Fibroblast of lung (primary cell): ENCODE results near the gene HPCAL1. TPM values are rescaled to one million over a fixed set of nuclear protein-coding genes. Genes with fewer than 3 reads are reported as not detected.

ENCODE experiments used
- DNase-seq, 2 donors: peaks; one replicate each; pipeline versions ENCODE4 v3.0.0 to v3.0.0-alpha.2; 2010; ENCODE audit warnings: low read depth in 2 of 2
- H2AFZ ChIP-seq: 2 replicates; pipeline ENCODE4 v1.5.1; 2012; ENCODE audit warnings: low read length, control low read depth, inconsistent platforms
- H3K27ac ChIP-seq: 2 replicates; pipeline ENCODE4 v1.5.1; 2011; ENCODE audit warnings: low read length, control low read depth; ENCODE audit not compliant: insufficient read depth
- H3K27me3 ChIP-seq: 2 replicates; pipeline ENCODE4 v1.5.1; 2011; ENCODE audit warnings: mild to moderate bottlenecking, low read length; ENCODE audit not compliant: control insufficient read depth, insufficient read depth
- H3K36me3 ChIP-seq: 2 replicates; pipeline ENCODE4 v1.5.1; 2011; ENCODE audit warnings: low read length; ENCODE audit not compliant: control insufficient read depth, insufficient read depth
- H3K4me1 ChIP-seq: 2 replicates; pipeline ENCODE4 v1.5.1; 2011; ENCODE audit warnings: low read length; ENCODE audit not compliant: control insufficient read depth, insufficient read depth; ENCODE audit errors: extremely low read depth
- H3K4me2 ChIP-seq: 2 replicates; pipeline ENCODE4 v1.5.1; 2011; ENCODE audit warnings: low read length, control low read depth; ENCODE audit not compliant: insufficient read depth; ENCODE audit errors: extremely low read depth
- H3K4me3 ChIP-seq, 4 experiments: fragments of 200-600 bp in 1 of 4; sonication (generic) in 1 of 4; replicated peaks in 1 of 4; 2 replicates each; pipeline ENCODE4 v1.5.1; 2011 to 2016; ENCODE audit warnings: low read length in 4 of 4, low read depth in 3 of 4, mild to moderate bottlenecking in 3 of 4, control low read depth in 2 of 4, inconsistent platforms in 1 of 4, mixed read lengths in 1 of 4; ENCODE audit not compliant: insufficient read depth in 1 of 4; ENCODE audit errors: control extremely low read depth in 1 of 4
- H3K79me2 ChIP-seq: 2 replicates; pipeline ENCODE4 v1.5.1; 2012; ENCODE audit warnings: mild to moderate bottlenecking, low read length, inconsistent platforms; ENCODE audit not compliant: control insufficient read depth, insufficient read depth
- H3K9ac ChIP-seq: 2 replicates; pipeline ENCODE4 v1.5.1; 2011; ENCODE audit warnings: mild to moderate bottlenecking, low read length, control low read depth; ENCODE audit not compliant: insufficient read depth
- H3K9me3 ChIP-seq: 2 replicates; pipeline ENCODE4 v1.5.1; 2012; ENCODE audit warnings: low read depth, low read length; ENCODE audit not compliant: control insufficient read depth, insufficient read depth
- H4K20me1 ChIP-seq: 2 replicates; pipeline ENCODE4 v1.5.1; 2011; ENCODE audit warnings: low read length; ENCODE audit not compliant: control insufficient read depth, insufficient read depth; ENCODE audit errors: extremely low read depth
- EZH2 ChIP-seq: IDR thresholded peaks from 2 replicates; pipeline ENCODE4 v1.5.1; 2012; ENCODE audit warnings: low read length, control low read depth, mild to moderate bottlenecking; ENCODE audit errors: missing control alignments
- polyA plus RNA-seq, 2 donors: library from polyadenylated mRNA; depleted of rRNA in 1 of 2; stranded (reverse) in 1 of 2; unstranded in 1 of 2; fragments of >200 nt; gene quantifications; 2 replicates each; pipeline ENCODE4 v1.2.1, GENCODE V29; 2011 to 2012; ENCODE audit warnings: missing spikeins in 1 of 2
- total RNA-seq: library from RNA; depleted of rRNA; stranded (reverse); fragments of >200 nt; gene quantifications from 2 replicates; pipeline ENCODE4 v1.2.1, GENCODE V29; 2014
- TF ChIP-seq, protein P1 (sequence below), 2 donors: IDR thresholded peaks in 1 of 2; conservative IDR thresholded peaks in 1 of 2; 1 replicate in 1 of 2; 2 replicates in 1 of 2; pipeline ENCODE4 v1.5.1; 2011 to 2012; ENCODE audit warnings: low read length in 2 of 2, control low read depth in 1 of 2, inconsistent platforms in 1 of 2, low read depth in 1 of 2, mild to moderate bottlenecking in 1 of 2

Gene HPCAL1
- total and polyA plus RNA-seq, 2 donors (not counting 1 experiment from before 2014, with no cell fraction given): 11.4 to 34.5 TPM

GRCh38 chr2:10278763-10279471 lies 23.8 kb upstream of the HPCAL1 start:
- Histone ChIP-seq H4K20me1 (no peaks in the 10 kb centered on the region), H3K4me3 (no peak overlapping the region), H3K79me2 (no peaks in the 10 kb centered on the region), H3K4me2 (no peak overlapping the region), H3K27ac (no peak overlapping the region), H3K4me1 (peaks cover 20% of the 10 kb centered on the region), H3K9me3 (no peaks in the 10 kb centered on the region), H2AFZ (peak overlapping the region; percentile 10), H3K27me3 (no peaks in the 10 kb centered on the region), H3K9ac (no peak overlapping the region), H3K36me3 (no peaks in the 10 kb centered on the region)
- TF ChIP-seq, protein P1, sequence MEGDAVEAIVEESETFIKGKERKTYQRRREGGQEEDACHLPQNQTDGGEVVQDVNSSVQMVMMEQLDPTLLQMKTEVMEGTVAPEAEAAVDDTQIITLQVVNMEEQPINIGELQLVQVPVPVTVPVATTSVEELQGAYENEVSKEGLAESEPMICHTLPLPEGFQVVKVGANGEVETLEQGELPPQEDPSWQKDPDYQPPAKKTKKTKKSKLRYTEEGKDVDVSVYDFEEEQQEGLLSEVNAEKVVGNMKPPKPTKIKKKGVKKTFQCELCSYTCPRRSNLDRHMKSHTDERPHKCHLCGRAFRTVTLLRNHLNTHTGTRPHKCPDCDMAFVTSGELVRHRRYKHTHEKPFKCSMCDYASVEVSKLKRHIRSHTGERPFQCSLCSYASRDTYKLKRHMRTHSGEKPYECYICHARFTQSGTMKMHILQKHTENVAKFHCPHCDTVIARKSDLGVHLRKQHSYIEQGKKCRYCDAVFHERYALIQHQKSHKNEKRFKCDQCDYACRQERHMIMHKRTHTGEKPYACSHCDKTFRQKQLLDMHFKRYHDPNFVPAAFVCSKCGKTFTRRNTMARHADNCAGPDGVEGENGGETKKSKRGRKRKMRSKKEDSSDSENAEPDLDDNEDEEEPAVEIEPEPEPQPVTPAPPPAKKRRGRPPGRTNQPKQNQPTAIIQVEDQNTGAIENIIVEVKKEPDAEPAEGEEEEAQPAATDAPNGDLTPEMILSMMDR (conservative IDR thresholded peaks at IDR 0.05 in 1 of 2, IDR thresholded peaks at IDR 0.05 in 1 of 2; ENCODE audit: low read depth in 1 of 2, low read length in 2 of 2): no peak
- DNase-seq: peak in 1 of 2 donors; percentile 39

DNA sequence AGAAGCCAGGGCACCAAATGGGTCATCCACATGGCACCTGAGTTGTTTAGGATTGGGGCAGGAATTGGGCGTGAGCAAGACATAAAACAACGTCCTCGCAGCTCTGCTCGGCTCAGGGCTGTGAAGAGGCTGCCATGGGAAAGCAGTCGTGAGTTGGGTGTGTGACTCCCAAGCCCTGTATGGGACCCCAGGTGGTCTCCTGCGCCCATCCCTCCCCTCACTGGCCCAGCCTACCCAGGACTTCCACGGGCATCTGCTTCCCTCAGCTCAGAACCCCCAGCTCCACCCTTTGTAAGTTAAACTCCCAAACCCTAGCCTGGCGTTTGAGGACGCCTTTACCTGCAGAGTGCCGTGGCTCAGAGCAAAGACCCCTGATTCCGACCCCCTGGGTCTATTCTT lies 23.2 kb upstream of the HPCAL1 start:
- Histone ChIP-seq H3K36me3 (no peaks in the 10 kb centered on the region), H4K20me1 (no peaks in the 10 kb centered on the region), H3K27ac (no peak overlapping the region), H3K4me2 (no peak overlapping the region), H3K9ac (no peak overlapping the region), H3K4me3 (no peak overlapping the region), H3K27me3 (no peaks in the 10 kb centered on the region), H3K79me2 (no peaks in the 10 kb centered on the region), H3K9me3 (no peaks in the 10 kb centered on the region), H2AFZ (no peak overlapping the region), H3K4me1 (peaks cover 20% of the 10 kb centered on the region)
- no peak for TF ChIP-seq EZH2
- TF ChIP-seq, protein P1 (conservative IDR thresholded peaks at IDR 0.05 in 1 of 2, IDR thresholded peaks at IDR 0.05 in 1 of 2; ENCODE audit: low read depth in 1 of 2, low read length in 2 of 2): no peak
- DNase-seq: no peak

- Histone ChIP-seq H3K4me2 (no peak overlapping the region), H3K79me2 (no peaks in the 10 kb centered on the region), H3K9me3 (no peaks in the 10 kb centered on the region), H4K20me1 (no peaks in the 10 kb centered on the region), H3K27ac (no peak overlapping the region), H2AFZ (no peak overlapping the region), H3K4me3 (no peak overlapping the region), H3K9ac (no peak overlapping the region), H3K4me1 (peaks cover 20% of the 10 kb centered on the region), H3K36me3 (no peaks in the 10 kb centered on the region), H3K27me3 (no peaks in the 10 kb centered on the region)
- no peak for DNase-seq
- no peak for TF ChIP-seq EZH2
- TF ChIP-seq, protein P1 (conservative IDR thresholded peaks at IDR 0.05 in 1 of 2, IDR thresholded peaks at IDR 0.05 in 1 of 2; ENCODE audit: low read depth in 1 of 2, low read length in 2 of 2): no peak
Observed at GRCh38 chr2:10279946-10280463, 22.7 kb upstream of the HPCAL1 start.
